NCI-H524 (cell line): ENCODE measurements around the gene AMMECR1.

Source experiments
- DNase-seq, 2 experiments: peaks; one replicate each; lab custom pipeline; 2025; lab: John Stamatoyannopoulos, UW

The AMMECR1 gene

GRCh38 chrX:110311437-110312230 lies 6.3 kb downstream of the AMMECR1 start:
- DNase-seq, result no peak

DNA sequence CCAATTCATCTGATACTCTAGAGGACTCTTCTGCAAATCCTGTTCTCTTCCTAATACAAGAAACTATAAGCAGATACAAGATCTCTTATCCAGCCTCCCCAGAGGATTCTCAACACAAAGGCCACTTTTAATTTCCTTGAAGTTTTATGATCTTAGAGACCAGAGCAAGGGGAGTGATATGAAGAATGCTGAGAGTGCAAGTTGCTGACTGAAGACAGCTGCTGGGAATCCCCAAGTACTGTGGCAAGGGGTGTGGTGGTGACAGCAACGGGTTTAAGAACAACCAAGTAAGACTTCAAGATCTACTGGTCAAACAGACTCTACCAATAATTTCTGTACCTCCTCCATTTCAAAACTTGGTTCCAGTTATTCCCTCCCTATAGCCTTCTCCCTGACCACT lies 7.0 kb downstream of the AMMECR1 start:
- peak in 1 of 2 experiments; percentile 27 for DNase-seq

DNA sequence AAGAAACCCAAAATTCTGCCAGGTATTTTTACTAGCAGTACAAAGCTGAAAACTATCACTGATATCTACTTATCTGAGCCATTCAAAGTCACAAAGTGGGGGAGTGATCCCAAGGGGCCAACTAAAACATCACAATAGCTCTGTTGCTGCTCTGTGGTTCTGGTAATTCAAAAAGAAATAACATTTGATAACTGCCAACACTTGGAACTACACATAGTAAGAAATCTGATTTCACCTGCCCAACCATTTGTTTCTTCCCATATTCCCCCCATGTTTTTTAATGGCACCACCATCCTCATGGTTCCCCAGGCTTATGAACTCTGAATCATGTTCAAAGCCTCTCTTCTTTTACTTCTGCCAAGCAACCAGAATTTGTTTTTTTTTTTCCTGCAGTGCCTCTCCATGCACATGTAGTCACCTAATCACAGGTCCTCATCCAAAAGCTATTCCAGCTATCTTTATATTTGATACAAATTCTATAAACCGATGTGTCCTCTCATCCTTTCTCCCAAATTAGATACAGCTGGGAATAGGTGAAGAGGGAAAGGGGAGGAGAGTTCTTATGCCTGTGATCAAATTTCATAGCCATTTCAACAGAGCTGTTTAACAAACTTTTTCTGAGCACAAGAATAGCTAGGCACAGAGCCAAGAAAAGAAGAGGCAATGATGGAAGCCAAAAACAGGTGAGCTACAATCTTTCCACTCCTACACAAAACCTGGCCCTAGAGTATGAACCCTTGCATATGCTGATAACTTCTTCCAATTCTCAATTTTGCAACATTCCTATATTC lies 7.7 kb downstream of the AMMECR1 start:
- DNase-seq, result peak in 1 of 2 experiments; percentile 28

DNA sequence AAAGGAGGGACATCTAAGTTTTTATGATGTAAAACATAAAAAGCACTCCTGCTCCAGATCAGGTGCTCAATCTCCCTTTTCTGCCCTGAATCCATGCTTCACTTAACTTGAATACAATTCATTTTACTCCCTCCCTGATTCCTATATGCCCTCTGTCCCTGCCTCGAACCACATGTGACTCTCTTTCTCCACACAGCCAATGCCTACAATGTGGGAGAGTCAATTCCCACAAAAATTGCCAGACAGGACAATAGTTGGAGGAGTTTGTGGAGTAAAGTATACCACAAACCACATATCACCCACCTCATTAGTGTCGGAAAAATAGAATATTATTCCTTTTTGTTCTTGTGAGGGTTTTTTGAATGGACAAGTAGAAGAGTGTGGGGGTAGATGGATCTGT lies 9.7 kb downstream of the AMMECR1 start:
- no peak for DNase-seq

GRCh38 chrX:110304884-110305283 lies 13.0 kb downstream of the AMMECR1 start:
- DNase-seq, result no peak

DNA sequence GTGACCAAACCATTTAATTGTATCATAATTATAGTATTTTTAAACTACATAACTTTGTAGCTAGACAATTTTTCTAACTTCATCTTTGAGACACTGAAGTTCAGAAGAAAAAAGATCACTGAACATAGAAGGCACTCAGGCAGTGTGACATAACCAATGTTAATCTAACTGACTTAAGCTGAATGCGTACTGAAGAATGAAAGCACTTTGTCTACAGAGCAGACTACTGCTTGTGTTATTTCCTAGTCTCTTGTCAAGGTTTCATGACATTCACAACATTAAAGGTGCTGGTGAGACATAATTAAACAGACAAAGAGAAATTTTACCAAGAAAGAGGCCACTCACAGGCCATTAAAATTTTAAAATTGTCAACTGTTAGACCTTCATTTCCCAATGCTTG lies 13.5 kb downstream of the AMMECR1 start:
- DNase-seq, result no peak

GRCh38 chrX:110302975-110303374 lies 14.9 kb downstream of the AMMECR1 start:
- DNase-seq, result no peak

DNA sequence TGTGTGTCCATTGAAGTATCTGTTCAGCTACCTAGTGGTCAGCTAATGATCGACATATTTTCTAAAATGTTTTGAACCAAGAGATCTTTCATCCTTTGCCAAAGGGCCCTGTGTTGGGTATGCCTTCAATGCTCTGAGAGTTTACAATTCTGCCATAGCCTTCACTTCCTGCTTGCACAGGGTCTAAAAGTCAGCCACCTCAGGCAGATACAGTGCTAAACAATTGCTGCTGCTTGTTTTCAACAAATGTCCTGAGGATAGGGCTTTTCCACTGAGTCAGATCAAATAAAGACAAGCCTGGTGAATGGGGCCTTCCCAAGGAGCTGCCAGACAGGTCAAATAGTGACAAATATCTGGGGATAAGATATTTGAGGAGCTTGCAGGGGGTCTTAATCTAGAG lies 16.7 kb downstream of the AMMECR1 start:
- no peak for DNase-seq

GRCh38 chrX:110294087-110294486 lies 23.8 kb downstream of the AMMECR1 start:
- no peak for DNase-seq

- no peak for DNase-seq
Measured at GRCh38 chrX:110293658-110294057, 24.2 kb downstream of the AMMECR1 start.

- no peak for DNase-seq
Measured at GRCh38 chrX:110287605-110288004, 30.3 kb downstream of the AMMECR1 start.

GRCh38 chrX:110286106-110286505 lies 31.8 kb downstream of the AMMECR1 start:
- DNase-seq, result no peak

DNA sequence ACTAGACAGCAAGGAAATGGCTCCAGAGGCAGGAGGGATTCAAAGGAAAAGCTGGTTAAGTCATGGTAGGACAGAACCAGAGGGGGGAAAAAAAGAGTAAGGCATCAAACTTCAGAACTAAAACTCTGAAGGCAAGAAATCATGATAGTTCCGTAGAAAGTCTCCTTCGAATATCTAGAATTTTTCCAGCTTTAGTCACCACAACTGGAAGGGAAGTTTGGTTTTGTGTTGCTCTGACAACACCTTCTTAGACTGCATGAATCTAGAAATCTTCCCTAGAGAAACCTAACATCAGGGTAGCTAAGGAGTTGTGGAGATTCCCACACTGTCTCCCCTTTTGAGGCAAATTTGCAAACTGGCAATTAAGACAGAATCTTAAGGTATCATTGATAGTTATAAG lies 33.7 kb downstream of the AMMECR1 start:
- DNase-seq, result no peak

- no peak for DNase-seq
Measured at GRCh38 chrX:110282922-110283321, 35.0 kb downstream of the AMMECR1 start.

DNA sequence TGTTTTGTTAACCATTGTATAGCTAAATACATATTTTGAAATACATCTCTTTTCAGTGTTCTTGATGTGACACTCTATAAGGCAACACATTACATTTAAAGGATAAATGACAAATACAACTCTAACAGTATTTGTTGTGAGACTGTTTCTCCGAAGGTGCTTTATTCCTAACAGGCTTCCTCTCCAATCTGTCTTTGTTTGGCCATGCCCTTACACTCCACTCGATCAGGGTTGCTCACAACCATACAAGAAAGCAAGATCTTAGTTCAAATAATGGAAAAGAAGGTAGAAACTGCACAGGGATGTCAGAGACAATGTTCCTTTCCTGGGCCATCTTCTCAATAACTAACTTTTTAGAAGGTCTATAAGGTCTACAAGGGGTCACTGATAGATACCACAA lies 36.5 kb downstream of the AMMECR1 start:
- no peak for DNase-seq

DNA sequence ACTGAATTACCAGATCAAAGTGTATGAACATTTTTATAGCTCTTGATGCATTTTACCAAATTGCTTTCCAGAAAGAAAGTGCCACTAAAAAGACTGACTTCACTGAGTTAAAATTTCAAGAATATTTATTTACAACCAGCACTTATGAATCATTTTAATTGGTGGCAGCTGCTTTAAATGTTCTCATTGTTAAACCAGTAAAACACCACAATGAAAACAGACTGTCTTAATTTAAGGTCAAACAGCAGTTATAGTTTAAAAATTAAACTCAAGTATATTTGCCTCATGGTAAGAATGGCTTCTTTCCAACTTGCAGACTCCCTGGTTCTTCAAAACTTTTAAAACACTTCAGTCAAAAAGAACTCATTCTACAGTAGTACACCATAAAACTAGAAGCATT lies 36.9 kb downstream of the AMMECR1 start:
- DNase-seq, result no peak

GRCh38 chrX:110277609-110278008 lies 40.3 kb downstream of the AMMECR1 start:
- DNase-seq, result no peak

DNA sequence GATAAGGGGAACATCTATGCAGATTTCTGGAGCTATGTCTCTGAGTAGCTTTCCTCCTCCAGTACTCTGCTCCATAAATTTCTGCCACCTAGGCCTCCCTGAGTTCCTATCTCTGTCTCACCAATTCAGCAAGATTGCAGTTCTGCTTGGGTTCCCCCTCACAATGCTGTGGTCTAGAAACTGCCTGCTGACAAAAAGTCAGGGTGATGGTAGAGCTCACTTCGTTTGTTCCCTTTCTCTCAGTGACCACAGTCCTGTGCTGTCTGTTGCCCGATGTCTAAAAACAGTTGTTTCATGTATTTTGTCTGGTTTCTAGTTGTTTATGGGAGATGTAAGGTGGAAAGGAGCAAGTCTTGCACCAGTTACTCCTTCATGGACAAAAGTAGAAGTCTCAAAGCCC lies 41.1 kb downstream of the AMMECR1 start:
- DNase-seq, result no peak

DNA sequence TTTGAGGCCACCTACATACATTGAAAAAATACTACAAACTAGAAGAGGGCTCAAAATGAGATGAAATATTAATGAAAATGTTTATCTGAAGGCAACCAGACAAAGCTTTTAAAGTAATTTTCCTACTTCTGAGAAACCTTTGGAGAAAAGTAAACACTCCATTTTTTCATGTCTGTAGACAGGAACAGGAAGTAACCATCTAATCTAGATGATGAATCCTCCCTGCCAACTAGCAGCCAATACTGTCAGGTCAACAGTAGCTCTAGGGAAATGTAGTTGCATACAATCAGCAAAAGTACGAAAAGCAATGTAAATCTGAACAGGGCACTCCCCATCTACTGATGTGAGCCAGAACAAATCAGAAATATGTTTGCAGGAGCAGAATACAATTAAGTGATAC lies 49.0 kb downstream of the AMMECR1 start:
- no peak for DNase-seq

DNA sequence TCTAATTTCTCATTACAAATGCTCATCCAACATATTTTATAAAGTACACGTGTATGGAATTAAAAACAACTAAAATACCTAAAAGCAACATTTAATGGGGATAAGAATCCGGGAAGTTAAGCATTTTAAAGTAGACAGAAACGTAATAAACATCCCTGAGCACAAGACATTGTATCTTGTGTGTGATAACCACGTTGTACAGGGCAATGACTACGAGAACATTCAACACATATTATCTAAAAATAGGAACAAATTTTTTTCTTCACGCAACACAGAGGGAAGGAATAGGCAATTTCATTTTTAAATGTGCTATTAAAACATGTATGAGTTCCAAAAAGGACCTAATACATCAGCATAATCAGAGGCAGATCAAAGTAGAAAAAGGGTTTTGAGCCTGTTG lies 49.5 kb downstream of the AMMECR1 start:
- no peak for DNase-seq

- no peak for DNase-seq
Measured at GRCh38 chrX:110267874-110268273, 50.0 kb downstream of the AMMECR1 start.

- DNase-seq, result no peak
Measured at GRCh38 chrX:110265661-110266060, 52.2 kb downstream of the AMMECR1 start.

DNA sequence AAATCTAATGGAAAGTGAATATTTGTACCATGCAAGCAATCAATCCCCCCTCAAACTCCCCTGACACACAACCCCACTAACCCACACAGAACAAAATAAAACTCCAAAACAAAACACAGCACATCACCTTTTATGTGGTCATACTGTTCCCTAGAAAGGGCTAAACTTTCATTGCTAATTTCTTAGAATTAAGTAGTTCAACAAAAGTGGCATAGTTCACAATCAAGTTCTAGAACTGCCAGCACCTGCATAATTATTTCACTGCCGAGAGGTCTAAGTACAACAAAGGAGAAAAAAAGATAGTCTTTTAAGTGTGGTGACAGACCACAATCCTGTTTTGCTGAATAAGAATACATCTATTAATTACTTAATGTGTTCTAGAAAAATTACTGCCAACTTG lies 58.8 kb downstream of the AMMECR1 start:
- no peak for DNase-seq
